ENCODE measurements around the gene PACS1. TPM values are rescaled to one million over a fixed set of nuclear protein-coding genes. Genes with fewer than 3 reads are reported as not detected.

The PACS1 gene
- total and polyA plus RNA-seq, 9 donors: 22.4 to 92.9 (median 73.9) TPM

- DNase-seq: no peak
- no peaks in the 10 kb centered on the region for H3K36me3 ChIP-seq
- WGBS, 3 donors: 84 to 94% (median 94%) methylated on average over 3 of the region's 3 CpGs
- H3K27ac ChIP-seq: no peak overlapping the region
- TF ChIP-seq CTCF (IDR thresholded peaks at IDR 0.05): no peak
- TF ChIP-seq EP300 (IDR thresholded peaks at IDR 0.05): no peak
- TF ChIP-seq POLR2A (IDR thresholded peaks at IDR 0.05): no peak
- no peak overlapping the region for H3K4me3 ChIP-seq
- H3K4me1 ChIP-seq (ENCODE audit: insufficient read depth): no peaks in the 10 kb centered on the region
- intact Hi-C loops (cut with DNase I): no loop called here
- H3K9me3 ChIP-seq: no peaks in the 10 kb centered on the region
- no peaks in the 10 kb centered on the region for H3K27me3 ChIP-seq
These were observed 32.7 kb upstream of the PACS1 start for GRCh38 chr11:66037327-66037726.

GRCh38 chr11:66039765-66040164, 30.3 kb upstream of the PACS1 start:
- no peak overlapping the region for H3K4me3 ChIP-seq
- no peaks in the 10 kb centered on the region for H3K9me3 ChIP-seq
- H3K27me3 ChIP-seq: no peaks in the 10 kb centered on the region
- no peak for DNase-seq
- no peak for TF ChIP-seq EP300 (IDR thresholded peaks at IDR 0.05)
- no peak for TF ChIP-seq CTCF (IDR thresholded peaks at IDR 0.05)
- TF ChIP-seq POLR2A (IDR thresholded peaks at IDR 0.05): no peak
- WGBS, 3 donors: 69 to 77% (median 70%) methylated on average over 3 of the region's 3 CpGs
- intact Hi-C loops (cut with DNase I): no loop called here
- no peak overlapping the region for H3K27ac ChIP-seq
- H3K4me1 ChIP-seq (ENCODE audit: insufficient read depth): no peaks in the 10 kb centered on the region
- H3K36me3 ChIP-seq: no peaks in the 10 kb centered on the region

DNA sequence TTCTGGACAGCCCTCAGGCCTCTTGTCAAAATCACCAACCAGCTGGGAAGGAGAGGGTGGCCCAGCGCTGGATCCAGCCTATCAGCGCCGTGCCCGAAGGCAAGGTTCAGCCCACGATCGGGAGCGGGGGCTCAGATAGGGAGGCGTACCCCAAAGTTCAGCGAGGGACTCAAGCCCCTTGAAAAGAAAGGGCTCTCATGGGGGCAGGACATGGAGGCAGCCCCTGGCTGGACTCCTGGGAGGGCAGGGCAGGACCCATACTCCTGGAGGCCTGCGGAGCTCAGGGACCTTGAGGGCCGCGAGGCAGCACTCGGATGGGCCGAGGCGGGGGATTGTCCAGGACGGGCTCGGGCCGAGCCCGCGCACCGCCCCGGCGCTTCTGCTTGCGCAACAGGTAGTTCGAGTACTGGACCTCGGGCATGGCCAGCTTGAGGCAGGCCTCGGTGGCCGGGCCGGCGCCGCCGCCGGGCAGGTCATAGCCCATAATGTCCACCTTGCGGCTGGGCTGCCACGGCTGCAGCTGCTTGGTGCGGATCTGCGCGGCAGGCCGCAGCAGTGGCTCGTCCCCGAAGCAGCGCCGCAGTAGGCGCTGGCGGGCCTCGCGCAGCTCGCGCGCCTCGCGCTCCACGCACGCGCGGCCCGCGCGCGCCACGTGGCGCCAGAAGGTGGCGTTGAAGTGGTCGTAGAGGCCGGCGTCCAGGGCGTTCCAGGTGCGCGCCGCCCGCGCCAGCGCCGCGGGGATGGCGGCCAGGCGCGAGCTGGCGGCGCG, 27.7 kb upstream of the PACS1 start:
- intact Hi-C loops (cut with DNase I): no loop called here
- 96% methylated on average over 78 to 81 of the region's 81 CpGs for WGBS, 3 donors
- no peaks in the 10 kb centered on the region for H3K4me1 ChIP-seq (ENCODE audit: insufficient read depth)

More for the DNA sequence above, 27.7 kb upstream of the PACS1 start:
- no peaks in the 10 kb centered on the region for H3K27me3 ChIP-seq
- no peak overlapping the region for H3K4me3 ChIP-seq
- H3K9me3 ChIP-seq: no peaks in the 10 kb centered on the region
- DNase-seq: no peak
- H3K36me3 ChIP-seq: no peaks in the 10 kb centered on the region
- H3K27ac ChIP-seq: no peak overlapping the region
- no peak for TF ChIP-seq EP300 (IDR thresholded peaks at IDR 0.05)
- no peak for TF ChIP-seq CTCF (IDR thresholded peaks at IDR 0.05)
- TF ChIP-seq POLR2A (IDR thresholded peaks at IDR 0.05): no peak

Measured in ovary (tissue), 9 donors.